Dermis microvascular lymphatic vessel endothelial cell (primary cell): Measurements from ENCODE around the gene MYLK2. TPM values are rescaled to one million over a fixed set of nuclear protein-coding genes. Genes with fewer than 3 reads are reported as not detected.

Source experiments
- DNase-seq, 2 donors: peaks; one replicate each; pipeline versions ENCODE4 v3.0.0 to v3.0.0-alpha.2; 2010; ENCODE audit warnings: low read depth in 2 of 2
- total RNA-seq: library from RNA; depleted of rRNA; stranded (reverse); fragments of >200 nt; gene quantifications from 2 replicates; pipeline ENCODE4 v1.2.1, GENCODE V29; 2014

MYLK2 gene
- total RNA-seq, 1 donor from 2014 or later, result 14.5 TPM

DNA sequence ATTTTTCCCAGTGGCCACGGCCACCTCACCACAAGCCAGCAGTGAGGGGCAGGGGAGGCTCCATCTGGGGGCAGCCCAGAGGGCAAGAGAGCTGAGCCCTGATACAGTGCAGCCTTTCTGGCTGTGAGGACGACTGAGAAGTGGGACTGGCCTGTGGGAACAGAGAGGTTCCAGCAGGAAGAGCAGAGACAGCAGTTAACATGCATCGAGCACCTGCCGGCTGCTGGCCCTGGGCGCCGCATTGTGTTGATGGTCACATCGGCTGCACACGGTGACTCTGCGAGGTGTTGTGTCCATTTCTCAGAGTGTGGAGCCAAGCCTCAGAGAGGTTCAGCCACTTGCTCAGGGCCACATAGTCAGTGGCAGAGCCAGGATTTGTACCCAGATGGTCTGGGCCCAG, 16.4 kb downstream of the MYLK2 start:
- DNase-seq, result no peak

- peak; percentile 31 to 88 for DNase-seq
These were observed 17.1 kb downstream of the MYLK2 start for GRCh38 chr20:31835977-31836852.

GRCh38 chr20:31836853-31837608, 17.9 kb downstream of the MYLK2 start:
- DNase-seq, result no peak

DNA sequence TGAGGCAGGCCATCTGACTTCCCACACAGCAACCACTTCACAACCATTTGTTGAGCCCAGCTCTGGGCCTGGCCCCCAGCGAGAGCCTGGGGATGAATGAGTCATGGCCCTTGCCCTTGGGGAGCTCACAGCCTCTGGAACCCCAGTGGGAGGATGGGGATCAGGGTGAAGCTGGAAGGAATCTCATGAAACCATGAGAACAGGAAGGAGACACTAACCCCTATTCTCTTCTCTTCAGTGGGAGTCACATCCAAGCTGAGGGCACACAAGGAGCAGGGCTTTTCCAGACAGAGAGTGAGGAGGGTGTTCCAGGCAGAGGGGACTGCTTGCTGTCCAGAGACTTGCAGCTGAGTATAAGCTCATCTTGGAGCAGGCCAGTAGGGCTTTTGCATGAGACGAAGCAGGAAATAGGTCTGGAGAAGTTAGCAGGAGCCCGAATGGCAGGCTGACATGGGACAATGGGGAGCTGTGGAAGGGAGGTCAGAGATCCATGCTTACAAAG, 18.8 kb downstream of the MYLK2 start:
- DNase-seq, result peak in 1 of 2 donors; percentile 50

DNA sequence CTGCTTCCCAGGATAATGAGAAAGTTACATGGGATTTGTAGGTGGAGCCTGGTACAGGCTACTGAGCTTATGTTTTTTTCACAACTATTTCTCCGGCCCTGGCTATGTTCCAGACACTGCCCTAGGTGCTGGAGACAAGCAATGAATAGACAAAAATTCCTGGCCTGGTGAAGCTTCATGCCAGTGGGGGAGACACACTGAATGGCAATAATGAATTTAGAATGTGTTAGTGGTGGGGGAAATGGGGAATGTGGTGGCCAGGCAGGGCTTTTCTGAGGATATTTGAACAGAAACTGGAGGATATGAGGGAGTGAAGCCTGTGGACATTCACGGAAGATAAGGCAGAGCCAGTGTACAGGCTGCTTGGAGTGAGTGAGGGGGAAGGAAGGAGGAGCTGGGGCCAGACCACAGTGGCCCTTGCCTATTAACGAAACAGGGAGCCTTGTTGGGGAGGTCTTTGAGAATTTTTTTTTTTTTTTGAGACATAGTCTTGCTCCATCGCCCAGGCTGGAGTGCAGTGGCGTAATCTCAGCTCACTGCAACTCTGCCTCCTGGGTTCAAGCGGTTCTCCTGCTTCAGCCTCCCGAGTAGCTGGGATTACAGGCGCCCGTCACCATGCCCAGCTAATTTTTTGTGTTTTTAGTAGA, 19.6 kb downstream of the MYLK2 start:
- DNase-seq, result peak in 1 of 2 donors; percentile 64

DNA sequence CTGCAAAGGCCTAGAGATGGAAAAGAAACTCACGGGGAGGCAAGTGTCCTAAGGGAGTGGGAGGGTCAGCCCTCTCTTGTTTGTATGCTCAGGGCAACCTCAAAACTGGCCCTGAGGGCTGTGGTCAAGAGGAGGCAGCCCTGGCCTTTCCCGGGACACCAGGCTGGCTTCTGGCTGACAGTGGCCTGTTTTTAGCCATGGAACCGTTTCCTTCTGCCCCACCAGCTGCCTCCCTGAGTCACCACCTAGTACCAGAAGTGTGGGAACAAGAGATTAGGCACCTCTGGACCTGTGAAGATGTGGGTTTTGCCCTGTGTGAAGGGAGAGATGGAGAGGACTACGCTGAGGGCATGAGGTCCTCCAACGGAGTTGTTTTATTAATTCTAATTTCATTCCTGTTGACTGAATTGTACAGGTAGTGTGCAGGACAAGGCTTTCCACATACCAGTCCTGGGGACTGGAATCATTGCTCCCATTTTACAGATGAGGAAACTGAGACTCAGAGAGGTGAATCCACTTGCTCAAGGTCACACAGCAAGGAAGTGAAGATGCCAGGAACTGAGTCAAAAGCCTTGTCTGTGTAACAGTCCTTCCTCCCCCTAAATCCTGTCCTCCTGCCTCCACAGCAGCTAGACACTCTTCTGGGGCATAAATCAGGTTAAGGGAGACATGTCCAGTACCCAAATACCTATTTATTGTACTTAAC, 20.8 kb downstream of the MYLK2 start:
- peak in 1 of 2 donors; percentile 43 for DNase-seq

DNA sequence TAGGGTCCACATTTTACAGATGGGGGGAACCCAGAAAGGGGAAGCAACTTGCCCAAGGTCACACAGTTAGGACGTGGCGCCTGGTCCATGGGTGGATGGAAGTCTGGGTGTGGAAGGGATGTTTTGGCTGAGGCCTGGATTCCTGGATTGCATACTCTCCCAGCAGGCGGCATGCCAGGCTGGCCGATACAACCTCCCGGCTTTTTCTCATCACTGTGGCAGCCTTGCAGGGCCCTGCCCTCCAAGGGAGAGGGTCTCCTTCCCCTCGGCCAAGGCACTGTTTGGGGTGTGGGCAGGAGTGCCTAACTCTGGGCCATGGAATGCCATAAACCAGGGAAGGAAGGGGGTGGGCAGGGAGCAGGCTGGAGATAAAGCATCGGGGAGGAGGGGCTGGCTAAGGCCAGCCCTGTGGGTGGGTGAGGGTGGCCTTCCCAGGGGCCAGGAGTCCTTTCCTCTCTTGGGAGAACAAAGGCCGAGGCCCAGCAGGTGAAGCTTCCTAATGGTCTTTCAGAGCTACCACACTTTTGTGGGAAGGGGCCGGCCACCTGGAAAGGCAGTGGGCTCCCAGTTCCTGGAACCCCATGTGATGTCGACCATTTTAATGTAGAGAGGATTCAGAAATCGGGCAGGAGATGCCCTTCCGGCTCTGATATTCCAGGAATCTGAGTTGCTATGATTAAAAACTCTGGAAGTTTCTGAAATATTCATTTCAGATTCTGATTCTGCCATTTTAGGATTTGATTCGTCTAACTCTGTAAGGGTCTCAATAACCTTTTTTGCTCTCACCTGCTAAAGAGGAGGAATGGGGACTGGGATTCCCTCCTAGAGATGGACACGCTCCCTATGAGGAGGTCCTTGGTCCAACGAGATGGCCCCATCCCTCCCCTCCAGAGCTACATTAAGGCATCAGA, 22.0 kb downstream of the MYLK2 start:
- no peak for DNase-seq

DNA sequence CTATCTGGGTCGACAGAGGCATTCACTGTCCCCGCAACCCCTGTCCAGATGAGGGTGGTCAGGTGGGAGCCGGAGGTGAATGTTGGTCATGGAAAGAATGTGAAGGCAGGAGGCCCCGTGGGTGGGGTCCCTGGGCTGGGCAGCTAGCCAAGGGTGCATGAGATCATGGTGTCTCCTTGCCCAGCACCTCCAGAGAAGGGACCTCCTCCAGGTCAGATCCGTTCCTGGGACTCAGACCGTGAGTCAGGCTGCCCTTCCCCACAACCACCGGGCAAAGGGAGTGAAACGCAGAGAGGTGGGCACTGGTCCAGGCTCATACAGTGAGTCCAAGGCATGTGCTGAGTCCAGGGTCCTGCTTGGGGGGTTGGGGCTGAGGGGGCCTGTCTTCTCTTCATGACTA, 22.8 kb downstream of the MYLK2 start:
- DNase-seq, result peak in 1 of 2 donors; percentile 74

- DNase-seq, result peak in 1 of 2 donors; percentile 75
These were observed 23.5 kb downstream of the MYLK2 start for GRCh38 chr20:31842471-31843157.

DNA sequence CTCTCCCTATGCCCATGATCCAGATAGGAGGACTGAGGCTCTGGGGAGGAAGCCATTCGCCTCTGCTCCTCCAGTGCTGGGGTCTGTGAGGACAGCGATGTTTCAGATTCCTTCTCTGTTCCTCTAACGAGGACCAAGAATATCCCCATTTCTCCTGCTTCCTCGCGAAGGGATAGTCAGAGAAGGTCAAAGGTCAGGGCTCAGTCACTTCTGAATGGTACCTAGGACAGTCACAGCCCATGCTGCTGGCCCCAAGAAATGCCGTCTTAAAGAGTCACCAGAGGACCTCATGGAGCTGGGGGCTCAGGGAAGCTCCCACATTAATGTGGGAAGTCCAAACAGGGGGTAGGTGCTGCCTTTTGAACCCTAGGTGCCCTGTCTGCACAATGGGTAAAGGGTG, 24.1 kb downstream of the MYLK2 start:
- DNase-seq, result no peak

- no peak for DNase-seq
These were observed 24.7 kb downstream of the MYLK2 start for GRCh38 chr20:31843881-31844280.

GRCh38 chr20:31844737-31845299, 25.7 kb downstream of the MYLK2 start:
- no peak for DNase-seq

GRCh38 chr20:31845300-31845863, 26.2 kb downstream of the MYLK2 start, which contains the start of gene FOXS1:
Gene FOXS1, minus strand, starts transcription at chr20:31845604. Its CDS starts 62 bp downstream, at chr20:31845542.
- DNase-seq, result peak in 1 of 2 donors; percentile 53

DNA sequence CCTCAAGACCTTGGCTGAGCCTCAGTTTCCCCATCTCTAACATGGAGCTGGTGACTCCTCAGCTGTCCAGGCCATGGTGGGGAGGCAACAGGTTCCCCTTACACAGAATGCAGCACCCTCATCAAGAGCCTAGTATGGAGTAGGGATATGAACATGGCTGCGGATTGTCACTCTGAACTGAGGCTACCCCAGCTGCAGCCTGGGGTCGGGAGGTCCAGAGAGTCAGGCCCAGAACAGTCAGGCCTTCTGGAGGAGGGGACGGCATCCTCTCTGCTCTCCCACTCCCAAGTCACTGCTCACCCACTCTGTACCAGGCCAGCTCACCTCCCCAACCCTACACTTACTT, 27.6 kb downstream of the MYLK2 start:
- DNase-seq, result no peak

GRCh38 chr20:31848088-31848999, 29.2 kb downstream of the MYLK2 start:
- DNase-seq, result no peak

- DNase-seq, result no peak
These were observed 30.3 kb downstream of the MYLK2 start for GRCh38 chr20:31849306-31849930.

GRCh38 chr20:31851240-31851955, 32.2 kb downstream of the MYLK2 start:
- no peak for DNase-seq
